Measurements from ENCODE around the gene KLHL3.

GRCh38 chr5:137575211-137575610 lies 160.7 kb downstream of the KLHL3 start:
- TF ChIP-seq, protein P1, sequence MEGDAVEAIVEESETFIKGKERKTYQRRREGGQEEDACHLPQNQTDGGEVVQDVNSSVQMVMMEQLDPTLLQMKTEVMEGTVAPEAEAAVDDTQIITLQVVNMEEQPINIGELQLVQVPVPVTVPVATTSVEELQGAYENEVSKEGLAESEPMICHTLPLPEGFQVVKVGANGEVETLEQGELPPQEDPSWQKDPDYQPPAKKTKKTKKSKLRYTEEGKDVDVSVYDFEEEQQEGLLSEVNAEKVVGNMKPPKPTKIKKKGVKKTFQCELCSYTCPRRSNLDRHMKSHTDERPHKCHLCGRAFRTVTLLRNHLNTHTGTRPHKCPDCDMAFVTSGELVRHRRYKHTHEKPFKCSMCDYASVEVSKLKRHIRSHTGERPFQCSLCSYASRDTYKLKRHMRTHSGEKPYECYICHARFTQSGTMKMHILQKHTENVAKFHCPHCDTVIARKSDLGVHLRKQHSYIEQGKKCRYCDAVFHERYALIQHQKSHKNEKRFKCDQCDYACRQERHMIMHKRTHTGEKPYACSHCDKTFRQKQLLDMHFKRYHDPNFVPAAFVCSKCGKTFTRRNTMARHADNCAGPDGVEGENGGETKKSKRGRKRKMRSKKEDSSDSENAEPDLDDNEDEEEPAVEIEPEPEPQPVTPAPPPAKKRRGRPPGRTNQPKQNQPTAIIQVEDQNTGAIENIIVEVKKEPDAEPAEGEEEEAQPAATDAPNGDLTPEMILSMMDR (IDR thresholded peaks at IDR 0.05) = no peak
- no peak for TF ChIP-seq POLR2A (IDR thresholded peaks at IDR 0.05)

Measured in right lobe of liver (tissue), 4 donors.